Activated CD8-positive, alpha-beta memory T cell treated with anti-CD3 and anti-CD28 coated beads for 1 hour (primary cell): ENCODE data around the gene DLGAP1.

ENCODE experiments used
- DNase-seq, 2 donors: peaks; one replicate each; pipeline ENCODE4 v3.0.0-alpha.2; 2020; ENCODE audit warnings: low read depth in 1 of 2; ENCODE audit errors: extremely low read depth in 1 of 2

DLGAP1 gene

DNA sequence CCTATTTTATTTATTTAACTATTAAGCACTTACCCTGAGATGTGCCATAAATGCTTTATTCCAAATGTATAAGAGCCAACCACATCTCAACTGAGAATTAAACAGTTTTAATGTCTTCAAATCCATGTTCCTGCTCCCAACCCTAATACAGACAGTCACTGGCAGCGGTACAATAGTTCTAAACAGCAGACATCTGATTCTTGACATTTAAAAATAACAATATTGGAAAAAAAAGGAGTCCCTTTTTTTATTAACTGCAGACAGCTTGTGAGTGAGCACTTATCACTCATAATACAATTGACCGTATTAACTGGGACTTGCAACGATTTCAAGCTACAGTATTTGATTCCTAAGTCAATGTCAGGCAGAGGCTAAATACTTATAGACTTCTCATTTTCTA is 580.5 kb downstream of the DLGAP1 start:
- no peak for DNase-seq

DNA sequence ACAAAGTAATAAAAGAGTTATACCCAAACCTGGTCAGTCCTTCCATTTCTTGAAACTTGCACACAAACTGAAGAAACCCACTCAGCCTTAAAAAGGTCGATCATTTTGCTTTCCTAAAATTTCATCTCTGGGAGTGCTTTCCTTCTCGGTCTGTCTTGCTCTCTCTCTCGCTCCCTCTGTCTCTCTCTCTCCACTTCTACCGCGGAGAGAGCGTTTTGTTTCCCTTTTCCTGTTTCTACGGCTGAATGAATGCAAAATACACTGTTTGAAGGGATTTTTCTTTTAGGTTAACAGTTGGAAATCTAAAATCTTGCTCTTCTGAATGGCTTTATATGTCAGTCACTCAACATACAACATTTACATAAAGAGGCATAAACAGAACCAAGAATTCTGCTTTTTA is 581.0 kb downstream of the DLGAP1 start:
- no peak for DNase-seq

DNA sequence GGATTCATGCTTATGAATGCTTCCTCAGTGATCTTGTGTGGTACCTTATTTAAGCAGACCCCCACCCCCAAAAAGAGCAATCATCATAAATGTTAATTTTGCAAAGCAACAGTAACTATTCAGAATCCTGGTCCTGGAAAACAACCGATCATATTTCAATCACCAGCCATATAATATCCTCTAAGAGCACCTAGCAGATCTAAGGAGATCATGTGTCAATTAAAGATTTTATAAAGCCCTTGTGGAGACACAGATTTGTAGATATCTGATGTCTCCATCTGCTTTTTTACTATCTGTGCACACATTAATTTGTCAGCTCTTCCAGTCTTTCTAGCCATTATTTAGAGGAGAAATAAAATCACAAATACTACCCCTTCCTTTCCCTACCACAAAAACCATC is 581.4 kb downstream of the DLGAP1 start:
- DNase-seq, result no peak

DNA sequence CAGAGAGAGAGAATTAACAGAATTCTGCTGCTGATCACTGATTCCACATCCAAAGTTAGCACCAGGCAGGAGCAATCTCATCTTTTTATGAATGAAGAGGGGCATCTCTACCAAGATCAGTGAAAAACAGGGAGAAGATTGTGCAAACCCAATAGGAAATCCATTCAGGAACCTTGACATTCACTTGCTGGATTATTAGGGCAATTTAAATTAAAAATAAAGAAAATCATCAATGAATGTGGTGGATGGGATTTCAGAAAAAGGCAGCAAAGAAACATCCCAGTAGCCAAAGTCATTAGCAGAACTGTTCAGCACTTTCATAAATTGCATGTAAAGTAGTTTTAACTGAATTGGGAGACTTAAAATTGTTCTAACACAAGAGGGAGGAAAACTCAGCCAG is 581.9 kb downstream of the DLGAP1 start:
- DNase-seq, result no peak

DNA sequence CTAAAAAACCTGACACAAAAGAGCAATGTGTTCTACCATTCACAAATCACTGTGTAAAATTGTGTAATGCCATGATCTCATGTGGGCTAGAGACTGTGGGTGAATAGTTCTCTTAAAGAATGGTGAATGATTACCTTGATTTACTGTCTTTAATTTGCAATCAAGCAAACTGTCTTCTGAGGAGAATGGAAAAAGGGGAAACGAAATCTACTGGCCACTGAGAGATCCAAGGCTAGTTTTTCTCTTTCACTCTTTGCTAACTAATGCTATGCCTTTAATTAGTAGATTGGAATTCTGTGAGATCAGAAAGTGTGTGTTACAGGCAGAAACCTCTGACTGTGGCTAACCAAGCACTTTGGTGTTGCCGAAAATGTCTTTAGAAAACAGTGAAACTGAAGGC is 582.5 kb downstream of the DLGAP1 start:
- DNase-seq, result no peak

GRCh38 chr18:3871687-3872086 is 583.4 kb downstream of the DLGAP1 start:
- no peak for DNase-seq

- DNase-seq, result no peak
These were observed 584.2 kb downstream of the DLGAP1 start for GRCh38 chr18:3870914-3871313.

- no peak for DNase-seq
These were observed 585.3 kb downstream of the DLGAP1 start for GRCh38 chr18:3869848-3870247.

DNA sequence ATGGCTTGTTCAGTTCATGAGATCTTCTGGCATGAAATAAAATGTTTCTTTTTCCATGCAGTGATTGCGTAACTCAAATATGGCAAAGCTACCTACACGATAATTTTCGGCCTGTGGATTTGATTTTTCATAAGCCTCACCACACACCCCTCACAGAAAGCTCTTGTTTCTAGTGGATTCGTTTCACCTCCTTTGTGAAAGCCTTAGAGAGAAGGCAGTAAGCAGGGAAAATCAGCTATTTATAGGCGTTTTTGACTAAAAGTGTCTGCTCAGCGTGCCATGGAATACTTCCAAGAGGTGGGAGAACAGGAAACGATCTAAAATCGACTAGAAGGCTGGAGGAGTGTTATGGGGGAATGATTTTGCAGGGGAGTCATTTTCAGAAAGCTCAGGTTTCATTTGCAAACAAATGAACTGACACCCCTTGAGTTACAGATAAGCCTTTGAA is 587.2 kb downstream of the DLGAP1 start:
- no peak for DNase-seq

GRCh38 chr18:3867236-3867635 is 587.9 kb downstream of the DLGAP1 start:
- no peak for DNase-seq

GRCh38 chr18:3864669-3865298 is 590.3 kb downstream of the DLGAP1 start:
- DNase-seq, result no peak

DNA sequence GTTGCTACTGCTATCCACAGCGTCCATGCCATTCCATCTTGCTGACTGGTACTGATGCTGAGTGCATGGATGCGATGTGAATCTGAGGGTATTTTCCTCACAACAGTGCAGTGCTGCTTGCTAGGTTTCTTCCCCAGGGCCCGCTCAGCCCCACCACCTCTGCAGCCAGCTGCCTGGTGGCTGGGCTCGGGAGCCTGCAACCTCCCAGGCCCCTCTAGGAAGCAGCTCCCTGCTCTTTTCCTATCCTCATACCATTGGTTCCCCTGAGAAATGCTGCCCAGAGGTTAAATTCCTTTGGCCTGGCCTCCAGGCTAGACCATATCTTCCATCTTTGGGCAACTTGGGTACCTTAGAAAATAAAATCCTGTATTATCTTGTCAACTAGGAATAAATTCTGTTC is 591.5 kb downstream of the DLGAP1 start:
- DNase-seq, result no peak

DNA sequence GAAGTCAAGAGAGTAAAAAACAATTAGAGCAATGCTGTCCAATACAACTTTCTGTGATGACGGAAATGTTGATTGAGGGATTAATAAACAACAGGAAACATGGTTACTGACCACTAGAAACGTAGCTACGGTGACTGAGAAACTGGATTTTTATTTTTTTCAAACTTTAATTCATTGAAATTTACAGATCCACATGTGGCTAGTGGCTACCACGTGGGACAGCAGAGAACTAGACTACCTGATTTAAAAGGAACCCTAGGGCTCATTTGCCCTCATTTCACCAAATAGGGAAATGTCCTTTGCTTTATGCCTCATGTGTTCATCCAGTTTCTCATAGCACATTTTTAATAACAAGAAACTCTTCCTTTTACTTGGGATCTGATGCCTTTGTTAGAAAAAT is 592.1 kb downstream of the DLGAP1 start:
- DNase-seq, result no peak

DNA sequence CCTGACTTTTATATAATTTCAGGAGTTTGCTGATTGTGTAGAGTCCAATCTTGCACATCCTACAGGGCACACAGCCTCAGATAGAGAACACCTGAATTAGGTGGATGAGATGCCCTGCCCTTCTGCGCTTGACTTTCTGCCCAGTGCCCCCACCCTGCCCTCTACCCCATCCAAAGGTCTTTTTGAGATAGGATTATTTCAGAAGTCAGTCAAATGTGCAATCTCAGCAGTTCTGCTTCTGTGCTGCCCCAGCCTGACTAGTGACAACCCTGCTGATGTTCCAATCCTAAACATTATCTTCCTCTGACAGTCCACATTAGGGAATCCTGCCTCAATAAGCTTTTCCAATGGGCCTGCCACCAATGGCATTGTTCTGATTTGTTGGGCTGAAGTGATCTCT is 593.6 kb downstream of the DLGAP1 start:
- DNase-seq, result no peak

GRCh38 chr18:3857544-3857943 is 597.6 kb downstream of the DLGAP1 start:
- no peak for DNase-seq

- DNase-seq, result no peak
These were observed 599.1 kb downstream of the DLGAP1 start for GRCh38 chr18:3855966-3856365.

- no peak for DNase-seq
These were observed 602.8 kb downstream of the DLGAP1 start for GRCh38 chr18:3852321-3852720.

- no peak for DNase-seq
These were observed 603.9 kb downstream of the DLGAP1 start for GRCh38 chr18:3851159-3851558.

GRCh38 chr18:3848316-3848715 is 606.8 kb downstream of the DLGAP1 start:
- DNase-seq, result no peak

GRCh38 chr18:3845161-3845560 is 609.9 kb downstream of the DLGAP1 start:
- DNase-seq, result no peak

GRCh38 chr18:3842844-3843243 is 612.3 kb downstream of the DLGAP1 start:
- DNase-seq, result no peak

- DNase-seq, result no peak
These were observed 614.3 kb downstream of the DLGAP1 start for GRCh38 chr18:3840766-3841165.

GRCh38 chr18:3839581-3839981 is 615.5 kb downstream of the DLGAP1 start:
- DNase-seq, result no peak
